ENCODE data around the gene CHID1. TPM values are rescaled to one million over a fixed set of nuclear protein-coding genes. Genes with fewer than 3 reads are reported as not detected.

Gene CHID1
- total RNA-seq, 1 donor from 2014 or later: 74.6 TPM

- no peak overlapping the region for H3K4me3 Mint-ChIP-seq (ENCODE audit: unreplicated experiment)
- H3K4me3 ChIP-seq (ENCODE audit: insufficient read depth, low read depth, low read length): no peak overlapping the region
- H3K27ac ChIP-seq (ENCODE audit: low read depth, low read length): no peak overlapping the region
- no peaks in the 10 kb centered on the region for H3K9me3 ChIP-seq (ENCODE audit: insufficient read depth, low read depth, low read length)
- H3K9me3 Mint-ChIP-seq (ENCODE audit: unreplicated experiment): no peaks in the 10 kb centered on the region
- H3K27me3 ChIP-seq (ENCODE audit: insufficient read depth, low read length): no peaks in the 10 kb centered on the region
- no peaks in the 10 kb centered on the region for H3K79me2 ChIP-seq (ENCODE audit: insufficient read depth, low read length)
- no peaks in the 10 kb centered on the region for H3K4me1 ChIP-seq (ENCODE audit: insufficient read depth, low read length)
- TF ChIP-seq EZH2 (IDR thresholded peaks at IDR 0.05; ENCODE audit: insufficient read depth, low read length) (no peak), CTCF (IDR thresholded peaks at IDR 0.05; ENCODE audit: insufficient read depth, low read depth, low read length) (no peak)
- no peak overlapping the region for H3K9ac ChIP-seq (ENCODE audit: low read length)
- H2AFZ ChIP-seq (ENCODE audit: low read depth, low read length): no peak overlapping the region
- peaks cover 9% of the 10 kb centered on the region for H3K36me3 Mint-ChIP-seq (ENCODE audit: low read depth, unreplicated experiment)
- H3K27ac Mint-ChIP-seq (ENCODE audit: unreplicated experiment): no peak overlapping the region
- H3K36me3 ChIP-seq (ENCODE audit: insufficient read depth, low read length): no peaks in the 10 kb centered on the region
- H4K20me1 ChIP-seq (ENCODE audit: insufficient read depth, low read length): peaks cover 20% of the 10 kb centered on the region
- no peak overlapping the region for H3K4me2 ChIP-seq (ENCODE audit: low read length)
- FAIRE-seq: no peak
- DNase-seq (ENCODE audit: low read depth): no peak
- H3K4me1 Mint-ChIP-seq (ENCODE audit: low read depth, unreplicated experiment): no peaks in the 10 kb centered on the region
- H3K27me3 Mint-ChIP-seq (ENCODE audit: low read depth, unreplicated experiment): no peaks in the 10 kb centered on the region
Measured at GRCh38 chr11:889687-890475, 20.7 kb downstream of the CHID1 start.

- no peak overlapping the region for H3K4me2 ChIP-seq (ENCODE audit: low read length)
- H3K27me3 Mint-ChIP-seq (ENCODE audit: low read depth, unreplicated experiment): no peaks in the 10 kb centered on the region
- no peaks in the 10 kb centered on the region for H3K36me3 ChIP-seq (ENCODE audit: insufficient read depth, low read length)
- H3K4me1 ChIP-seq (ENCODE audit: insufficient read depth, low read length): no peaks in the 10 kb centered on the region
- H3K4me3 ChIP-seq (ENCODE audit: insufficient read depth, low read depth, low read length): no peak overlapping the region
- no peaks in the 10 kb centered on the region for H3K79me2 ChIP-seq (ENCODE audit: insufficient read depth, low read length)
- H3K4me3 Mint-ChIP-seq (ENCODE audit: unreplicated experiment): no peak overlapping the region
- TF ChIP-seq EZH2 (IDR thresholded peaks at IDR 0.05; ENCODE audit: insufficient read depth, low read length): no peak
- TF ChIP-seq CTCF (IDR thresholded peaks at IDR 0.05; ENCODE audit: insufficient read depth, low read depth, low read length): no peak
- H2AFZ ChIP-seq (ENCODE audit: low read depth, low read length): no peak overlapping the region
- H3K4me1 Mint-ChIP-seq (ENCODE audit: low read depth, unreplicated experiment): no peaks in the 10 kb centered on the region
- no peaks in the 10 kb centered on the region for H3K9me3 Mint-ChIP-seq (ENCODE audit: unreplicated experiment)
- H3K36me3 Mint-ChIP-seq (ENCODE audit: low read depth, unreplicated experiment): peaks cover 9% of the 10 kb centered on the region
- DNase-seq (ENCODE audit: low read depth): no peak
- no peak overlapping the region for H3K27ac Mint-ChIP-seq (ENCODE audit: unreplicated experiment)
- H3K27ac ChIP-seq (ENCODE audit: low read depth, low read length): no peak overlapping the region
- FAIRE-seq: no peak
- H3K27me3 ChIP-seq (ENCODE audit: insufficient read depth, low read length): no peaks in the 10 kb centered on the region
- H4K20me1 ChIP-seq (ENCODE audit: insufficient read depth, low read length): peaks cover 20% of the 10 kb centered on the region
- no peak overlapping the region for H3K9ac ChIP-seq (ENCODE audit: low read length)
- no peaks in the 10 kb centered on the region for H3K9me3 ChIP-seq (ENCODE audit: insufficient read depth, low read depth, low read length)
Measured at GRCh38 chr11:889257-889656, 21.4 kb downstream of the CHID1 start.

Data from astrocyte (in vitro differentiated cells and primary cell).